Esophagus mucosa (tissue), 1 donor: Measurements from ENCODE around the gene AP1AR. TPM values are rescaled to one million over a fixed set of nuclear protein-coding genes. Genes with fewer than 3 reads are reported as not detected.
A peak's percentile ranks its signal among the peaks of the same experiment; 100 is the strongest.
"Not testable (repeated sequence)": the region's sequence is repeated elsewhere in the genome, so short reads cannot be mapped to it uniquely, and the experiment has no call there.

Source experiments
- ATAC-seq: fragments of 200-7000 bp; cut with Tn5 transposase; one replicate; pipeline ENCODE4 v1.9.1; 2020
- total RNA-seq: library from RNA; stranded (reverse); gene quantifications from one replicate; pipeline ENCODE4 v1.2.4, GENCODE V29; 2023
- donor health status: DM: yes; HTN: yes; CAD: no.

AP1AR gene
- 14.7 TPM for total RNA-seq

DNA sequence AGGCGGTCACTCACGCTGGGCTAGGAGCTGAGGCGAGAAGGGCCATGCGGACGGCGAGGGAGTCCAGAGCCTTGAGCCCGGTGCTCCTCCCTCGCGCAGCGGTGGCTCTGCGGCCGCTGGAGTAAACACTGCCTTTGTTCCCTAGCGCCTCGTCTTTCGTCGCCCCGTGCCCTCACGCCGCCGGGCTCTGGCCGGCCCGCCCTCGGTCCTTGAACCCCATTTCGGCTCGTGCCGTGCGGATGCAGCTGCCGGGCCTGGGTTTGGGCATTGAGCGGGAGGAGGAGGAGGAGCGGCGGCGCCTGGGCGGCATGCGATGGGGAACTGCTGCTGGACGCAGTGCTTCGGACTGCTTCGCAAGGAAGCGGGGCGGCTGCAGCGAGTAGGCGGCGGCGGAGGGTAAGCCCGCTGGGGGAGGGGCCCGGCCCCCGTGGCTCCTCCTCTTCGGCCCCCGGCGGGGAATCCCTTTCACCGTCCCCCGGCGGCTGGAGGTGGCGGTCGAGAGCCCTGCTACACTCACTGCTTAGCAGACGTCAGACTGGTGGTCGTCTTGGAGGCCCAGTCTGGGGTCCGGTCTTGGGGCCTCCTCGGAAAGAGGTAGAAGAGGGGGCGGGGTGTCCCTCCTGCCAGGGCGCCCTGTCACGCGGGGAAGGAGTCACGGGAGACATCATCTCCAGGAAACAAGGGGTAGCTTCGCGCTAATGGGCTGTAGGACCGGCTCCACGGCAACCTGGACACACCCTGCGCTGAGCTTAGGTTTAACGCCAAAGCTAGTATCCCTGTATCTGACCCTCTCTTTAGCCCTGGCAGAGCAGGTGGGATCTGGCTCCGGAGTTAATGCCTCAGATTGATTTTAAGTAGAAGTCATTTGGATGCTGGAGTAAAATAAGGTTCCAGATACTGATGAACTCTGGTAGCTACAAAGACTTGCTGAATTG is at the start of gene AP1AR:
AP1AR (plus strand) TSS at position 9 of the 935 bp plus-strand sequence; CDS start at position 314, 305 bp downstream.
- ATAC-seq: peak; percentile 82

DNA sequence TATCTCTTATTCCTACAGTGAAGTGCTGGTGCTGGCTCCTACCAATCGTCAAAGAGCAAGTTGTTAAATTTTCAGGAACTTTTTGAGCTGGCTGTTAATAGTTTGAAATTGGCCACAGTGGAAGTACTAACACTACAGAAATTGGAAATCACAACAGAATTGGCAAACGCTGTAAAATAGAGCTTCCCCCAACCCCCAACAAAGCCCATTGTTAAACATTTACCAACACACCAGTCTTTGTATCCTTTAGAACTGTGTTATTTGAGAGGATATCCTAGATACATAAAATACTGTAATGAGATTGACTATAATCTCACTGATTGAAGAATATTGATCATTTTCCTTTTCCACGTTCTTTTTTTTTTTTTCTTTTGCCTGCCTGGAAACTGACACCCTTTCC is 49.0 kb upstream of the AP1AR start:
- ATAC-seq: no peak

- ATAC-seq: no peak
These were observed 48.3 kb upstream of the AP1AR start for GRCh38 chr4:112183252-112183651.

- ATAC-seq: no peak
These were observed 47.1 kb upstream of the AP1AR start for GRCh38 chr4:112184438-112184837.

GRCh38 chr4:112185334-112185733 is 46.3 kb upstream of the AP1AR start:
- ATAC-seq: no peak

DNA sequence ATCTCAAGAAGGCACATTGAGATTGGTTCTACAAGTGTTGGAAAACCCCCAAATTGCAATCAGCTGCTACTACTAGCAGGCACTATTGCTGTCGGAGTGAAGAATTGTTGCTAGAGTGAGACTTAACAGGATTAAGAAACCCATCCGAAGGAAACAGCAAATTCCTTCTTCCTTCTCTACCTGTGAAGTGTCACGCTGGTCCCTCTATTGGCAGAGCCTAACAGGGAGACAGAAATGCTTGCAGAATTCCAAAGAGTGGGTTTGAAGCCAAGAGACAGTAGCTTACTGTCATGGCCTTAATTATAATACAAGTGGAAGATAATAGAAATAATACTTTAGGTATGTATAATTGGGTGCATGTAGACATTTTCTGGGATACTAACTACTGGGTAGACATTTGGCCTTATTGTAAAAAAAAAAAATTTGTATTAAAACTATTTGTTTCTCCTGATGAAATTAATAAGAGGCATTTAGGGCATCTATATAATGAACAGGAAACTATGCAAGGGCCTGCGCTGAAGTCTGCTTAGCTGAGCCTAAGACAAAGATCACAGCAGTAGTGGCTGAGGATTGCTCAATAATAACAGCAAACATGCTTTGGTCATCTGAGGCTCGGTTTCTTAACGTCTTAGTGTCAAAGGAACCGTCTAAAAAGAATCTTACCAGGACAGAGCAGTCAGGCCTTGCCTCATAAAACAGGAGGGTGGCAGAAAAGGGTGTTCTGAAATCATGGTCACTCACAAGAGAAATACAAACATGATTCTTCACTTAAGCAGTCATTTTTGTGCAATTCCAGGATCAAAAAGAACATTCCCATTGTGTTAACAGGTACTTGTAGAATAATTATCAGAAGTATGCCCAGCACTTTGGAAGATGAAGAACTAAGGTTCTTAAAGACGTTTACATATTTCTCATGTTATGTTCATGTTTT is 45.6 kb upstream of the AP1AR start:
- ATAC-seq: no peak

- ATAC-seq: no peak
These were observed 41.8 kb upstream of the AP1AR start for GRCh38 chr4:112189754-112190153.

- ATAC-seq: no peak
These were observed 40.9 kb upstream of the AP1AR start for GRCh38 chr4:112190684-112191083.

DNA sequence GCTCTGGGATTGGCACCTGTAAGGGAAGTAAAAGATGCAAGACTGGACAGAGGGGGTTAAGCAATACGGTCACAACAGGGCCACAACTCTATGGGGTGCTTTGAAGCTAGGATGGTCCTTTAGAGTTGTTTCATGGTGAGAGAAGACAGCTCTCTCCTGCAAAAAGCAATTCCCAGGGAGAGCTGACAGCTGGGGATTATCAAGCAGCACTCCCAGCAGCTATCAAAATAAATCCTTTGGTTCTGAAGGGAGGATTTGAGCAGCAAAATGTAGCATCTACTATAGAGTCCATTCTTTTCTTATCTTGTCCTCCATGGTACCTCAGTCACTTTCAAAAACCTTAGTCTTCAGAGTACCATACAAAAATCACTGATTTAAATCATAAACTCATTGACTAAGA is 35.1 kb upstream of the AP1AR start:
- no peak for ATAC-seq

- no peak for ATAC-seq
These were observed 32.5 kb upstream of the AP1AR start for GRCh38 chr4:112199041-112199440.

DNA sequence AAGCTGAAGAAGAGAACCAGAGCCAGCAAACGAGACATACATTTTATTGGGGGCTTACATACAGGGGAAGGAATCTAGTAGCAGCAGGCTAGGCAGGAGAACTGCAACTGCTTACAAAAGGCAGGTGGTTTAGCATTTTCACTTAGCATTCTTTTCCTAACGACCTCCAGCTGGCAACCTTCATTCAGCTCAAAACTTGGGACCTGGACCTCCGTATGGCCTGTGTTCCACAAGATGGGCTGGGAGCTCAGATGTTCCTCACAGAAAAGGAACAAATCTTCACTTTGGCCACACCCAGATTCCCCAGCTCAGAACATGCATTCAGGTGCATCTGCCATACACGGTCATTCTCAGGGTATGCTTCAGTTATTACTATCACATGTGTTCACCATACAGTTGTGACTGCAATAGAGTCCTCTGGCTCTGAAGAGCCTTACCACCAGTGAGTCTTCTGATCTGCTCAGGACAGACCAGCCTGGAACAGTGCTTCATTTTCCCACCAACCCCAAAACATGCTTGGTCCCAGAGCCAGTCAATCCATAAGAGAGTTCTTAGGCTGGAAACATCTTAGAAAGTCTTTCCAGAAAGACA is 29.6 kb upstream of the AP1AR start:
- no peak for ATAC-seq

GRCh38 chr4:112203593-112203992 is 28.0 kb upstream of the AP1AR start:
- no peak for ATAC-seq

- ATAC-seq: no peak
These were observed 25.2 kb upstream of the AP1AR start for GRCh38 chr4:112206431-112206830.

DNA sequence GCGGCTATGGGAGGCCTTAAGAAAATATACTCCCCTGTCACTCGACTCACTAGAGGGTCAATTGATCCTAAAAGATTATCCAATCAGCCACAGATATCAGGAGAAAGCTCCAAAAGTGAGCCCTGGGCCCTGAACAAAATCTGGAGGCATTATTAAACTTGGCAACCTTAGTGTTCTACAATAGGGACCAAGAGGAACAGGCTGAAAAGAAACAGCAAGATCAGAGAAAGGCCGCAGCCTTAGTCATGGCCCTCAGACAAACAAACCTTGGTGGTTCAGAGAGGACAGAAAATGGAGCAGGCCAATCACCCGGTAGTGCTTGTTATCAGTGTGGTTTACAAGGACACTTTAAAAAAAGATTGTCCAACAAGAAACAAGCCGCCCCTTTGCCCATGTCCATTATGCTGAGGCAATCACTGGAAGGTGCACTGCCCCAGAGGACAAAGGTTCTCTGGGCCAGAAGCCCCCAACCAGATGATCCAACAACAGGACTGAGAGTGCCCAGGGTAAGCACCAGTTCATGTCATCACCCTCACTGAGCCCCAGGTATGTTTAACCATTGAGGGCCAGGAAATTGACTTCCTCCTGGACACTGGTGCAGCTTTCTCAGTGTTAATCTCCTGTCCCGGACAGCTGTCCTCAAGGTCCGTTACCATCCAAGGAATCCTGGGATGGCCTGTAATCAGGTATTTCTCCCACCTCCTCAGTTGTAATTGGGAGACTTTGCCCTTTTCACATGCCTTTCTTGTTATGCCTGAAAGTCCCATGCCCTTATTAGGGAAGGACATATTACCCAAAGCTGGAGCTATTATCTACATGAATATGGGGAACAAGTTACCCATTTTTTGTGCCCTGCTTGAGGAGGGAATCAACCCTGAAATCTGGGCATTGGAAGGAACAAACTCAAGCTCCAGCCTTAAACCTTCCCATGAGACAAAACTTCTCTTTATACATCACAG is 23.2 kb upstream of the AP1AR start:
- not testable (repeated sequence) for ATAC-seq

DNA sequence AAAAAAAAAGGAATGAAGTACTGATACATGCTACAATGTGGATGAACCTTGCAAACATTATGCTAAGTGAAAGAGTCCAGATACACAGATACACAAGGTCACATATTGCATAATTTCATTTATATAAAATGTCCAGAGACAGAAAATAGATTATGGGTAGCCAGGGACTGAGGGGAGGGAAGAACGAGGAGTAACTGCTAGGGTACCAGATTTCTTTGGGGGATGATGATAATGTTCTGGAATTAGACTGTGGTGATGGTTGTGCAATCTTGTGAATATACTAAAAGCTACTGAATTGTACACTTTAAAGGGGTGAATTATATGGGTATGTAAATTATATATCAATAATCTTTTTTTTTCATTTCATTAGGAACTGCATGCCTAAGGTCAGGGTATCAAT is 20.8 kb upstream of the AP1AR start:
- no peak for ATAC-seq

DNA sequence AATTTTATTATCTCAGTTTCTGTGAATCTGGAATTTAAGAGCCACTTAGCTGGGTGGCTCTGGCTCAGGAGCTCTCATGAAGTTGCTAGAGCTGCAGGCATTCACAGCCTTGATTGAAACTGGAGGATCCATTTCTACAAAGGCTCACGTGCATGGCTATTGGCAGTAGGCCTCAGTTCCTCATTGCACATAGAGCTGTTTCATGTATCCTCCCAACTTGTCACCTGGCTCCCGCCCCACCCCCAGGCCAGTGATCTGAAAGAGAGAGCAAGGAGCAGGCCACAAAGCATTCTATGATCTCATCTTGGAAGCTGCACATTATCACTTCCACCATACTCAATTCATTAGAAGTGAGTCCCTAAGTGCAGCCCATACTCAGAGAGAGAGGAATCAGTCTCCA is 18.5 kb upstream of the AP1AR start:
- ATAC-seq: peak; percentile 92

- peak; percentile 79 for ATAC-seq
These were observed 17.7 kb upstream of the AP1AR start for GRCh38 chr4:112213856-112214255.

DNA sequence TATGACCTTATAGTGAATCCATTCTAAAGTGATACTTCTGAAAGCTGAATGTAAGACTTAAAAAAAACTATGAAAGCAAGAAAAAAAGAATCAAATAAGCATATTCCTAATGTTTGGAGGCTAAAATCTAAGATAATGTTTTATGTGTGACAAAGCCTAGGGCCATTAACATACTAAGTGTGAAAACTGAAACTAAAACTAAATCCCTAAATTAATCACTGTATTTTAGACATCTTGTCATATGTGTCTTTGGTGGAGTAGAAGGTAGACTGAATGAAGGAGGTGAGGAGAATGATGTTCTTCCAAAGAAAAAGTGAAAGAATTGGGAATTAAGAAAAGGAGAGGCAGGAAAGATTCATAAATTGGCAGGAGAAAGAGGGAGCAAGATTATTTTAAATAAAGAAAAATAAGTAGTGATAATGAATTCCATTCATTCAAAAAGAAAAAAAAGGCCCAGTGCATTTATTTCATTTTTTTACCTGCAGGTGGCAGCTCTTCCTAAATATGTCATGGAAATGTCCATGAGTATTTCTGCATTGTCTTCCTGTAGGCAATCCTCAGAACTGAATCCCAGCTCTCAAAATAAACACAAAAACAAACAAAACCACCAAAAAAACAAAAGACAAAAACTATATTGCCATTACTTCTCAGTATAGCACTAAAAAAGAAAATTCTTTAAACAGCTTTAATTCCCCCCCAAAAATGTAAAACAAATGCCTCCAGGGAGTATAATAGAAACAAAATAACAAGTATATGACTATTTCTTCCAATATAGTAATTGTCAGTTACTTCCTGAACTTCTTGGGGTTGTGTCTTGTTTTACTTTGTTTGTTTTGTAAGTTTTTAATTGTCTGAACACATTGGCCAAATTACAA is 17.0 kb upstream of the AP1AR start:
- ATAC-seq: no peak

GRCh38 chr4:112219826-112220366 is 11.7 kb upstream of the AP1AR start:
- ATAC-seq: no peak

DNA sequence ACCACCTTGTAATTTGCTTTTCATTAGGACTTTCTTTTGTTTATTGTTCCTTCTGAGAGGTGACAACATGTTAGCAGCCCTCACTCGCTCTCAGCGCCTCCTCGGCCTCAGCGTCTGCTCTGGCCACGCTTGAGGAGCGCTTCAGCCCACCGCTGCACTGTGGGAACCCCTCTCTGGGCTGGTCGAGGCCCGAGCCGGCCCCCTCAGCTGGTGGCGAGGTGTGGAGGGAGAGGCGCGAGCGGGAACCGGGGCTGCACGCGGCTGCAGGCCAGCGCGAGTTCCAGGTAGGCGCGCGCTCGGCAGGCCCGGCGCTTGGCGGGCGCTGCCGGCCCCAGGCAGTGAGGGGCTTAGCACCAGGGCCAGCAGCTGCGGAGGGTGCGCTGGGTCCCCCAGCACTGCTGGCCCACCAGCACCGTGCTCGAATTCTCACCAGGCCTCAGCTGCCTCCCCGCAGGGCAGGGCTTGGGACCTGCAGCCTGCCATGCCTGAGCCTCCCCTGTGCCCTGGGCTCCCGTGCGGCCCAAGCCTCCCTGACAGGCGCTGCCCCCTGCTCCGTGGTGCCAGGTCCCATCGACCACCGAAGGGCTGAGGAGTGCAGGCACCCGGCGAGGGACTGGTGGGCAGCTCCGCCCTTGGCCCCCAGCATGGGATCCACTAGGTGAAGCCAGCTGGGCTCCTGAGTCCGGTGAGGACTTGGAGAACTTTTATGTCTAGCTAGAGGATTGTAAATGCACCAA is 9.2 kb upstream of the AP1AR start:
- ATAC-seq: no peak
